Fibroblast of lung (primary cell): Measurements from ENCODE around the gene GOLGA7B.

Experiments used
- EZH2 ChIP-seq: IDR thresholded peaks from 2 replicates; pipeline ENCODE4 v1.5.1; 2012; ENCODE audit warnings: low read length, control low read depth, mild to moderate bottlenecking; ENCODE audit errors: missing control alignments
- TF ChIP-seq, protein P1 (sequence below), 2 donors: IDR thresholded peaks in 1 of 2; conservative IDR thresholded peaks in 1 of 2; 1 replicate in 1 of 2; 2 replicates in 1 of 2; pipeline ENCODE4 v1.5.1; 2011 to 2012; ENCODE audit warnings: low read length in 2 of 2, control low read depth in 1 of 2, inconsistent platforms in 1 of 2, low read depth in 1 of 2, mild to moderate bottlenecking in 1 of 2

DNA sequence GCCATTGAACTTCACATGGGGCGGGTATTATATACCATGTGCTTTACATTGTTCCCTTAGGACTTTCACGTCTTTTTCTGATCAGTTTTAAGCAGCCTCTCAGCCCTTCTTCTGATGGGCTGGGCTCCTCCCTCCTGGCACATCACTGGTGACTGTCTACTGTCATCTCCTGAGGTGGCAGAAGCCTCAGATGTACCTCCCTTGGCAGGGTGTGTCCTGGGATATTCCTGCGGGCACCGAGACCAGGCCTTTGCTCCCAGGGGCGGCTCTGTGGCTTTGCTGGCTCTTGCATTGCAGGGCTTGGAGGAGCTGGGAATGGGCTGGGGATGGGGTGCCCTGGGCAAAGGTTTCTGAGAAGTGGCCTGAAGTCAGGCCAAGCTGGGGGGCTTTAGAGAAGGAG lies 34.6 kb upstream of the GOLGA7B start:
- TF ChIP-seq, protein P1, sequence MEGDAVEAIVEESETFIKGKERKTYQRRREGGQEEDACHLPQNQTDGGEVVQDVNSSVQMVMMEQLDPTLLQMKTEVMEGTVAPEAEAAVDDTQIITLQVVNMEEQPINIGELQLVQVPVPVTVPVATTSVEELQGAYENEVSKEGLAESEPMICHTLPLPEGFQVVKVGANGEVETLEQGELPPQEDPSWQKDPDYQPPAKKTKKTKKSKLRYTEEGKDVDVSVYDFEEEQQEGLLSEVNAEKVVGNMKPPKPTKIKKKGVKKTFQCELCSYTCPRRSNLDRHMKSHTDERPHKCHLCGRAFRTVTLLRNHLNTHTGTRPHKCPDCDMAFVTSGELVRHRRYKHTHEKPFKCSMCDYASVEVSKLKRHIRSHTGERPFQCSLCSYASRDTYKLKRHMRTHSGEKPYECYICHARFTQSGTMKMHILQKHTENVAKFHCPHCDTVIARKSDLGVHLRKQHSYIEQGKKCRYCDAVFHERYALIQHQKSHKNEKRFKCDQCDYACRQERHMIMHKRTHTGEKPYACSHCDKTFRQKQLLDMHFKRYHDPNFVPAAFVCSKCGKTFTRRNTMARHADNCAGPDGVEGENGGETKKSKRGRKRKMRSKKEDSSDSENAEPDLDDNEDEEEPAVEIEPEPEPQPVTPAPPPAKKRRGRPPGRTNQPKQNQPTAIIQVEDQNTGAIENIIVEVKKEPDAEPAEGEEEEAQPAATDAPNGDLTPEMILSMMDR (conservative IDR thresholded peaks at IDR 0.05 in 1 of 2, IDR thresholded peaks at IDR 0.05 in 1 of 2; ENCODE audit: low read depth in 1 of 2, low read length in 2 of 2): no peak
- TF ChIP-seq EZH2: no peak
